NCI-H524 treated with DMSO at 0.1 percent for 48 hours (cell line): Measurements from ENCODE around the gene SMC3.

Experiments used
- DNase-seq: peaks from one replicate; lab custom pipeline; 2025; lab: John Stamatoyannopoulos, UW

The SMC3 gene

DNA sequence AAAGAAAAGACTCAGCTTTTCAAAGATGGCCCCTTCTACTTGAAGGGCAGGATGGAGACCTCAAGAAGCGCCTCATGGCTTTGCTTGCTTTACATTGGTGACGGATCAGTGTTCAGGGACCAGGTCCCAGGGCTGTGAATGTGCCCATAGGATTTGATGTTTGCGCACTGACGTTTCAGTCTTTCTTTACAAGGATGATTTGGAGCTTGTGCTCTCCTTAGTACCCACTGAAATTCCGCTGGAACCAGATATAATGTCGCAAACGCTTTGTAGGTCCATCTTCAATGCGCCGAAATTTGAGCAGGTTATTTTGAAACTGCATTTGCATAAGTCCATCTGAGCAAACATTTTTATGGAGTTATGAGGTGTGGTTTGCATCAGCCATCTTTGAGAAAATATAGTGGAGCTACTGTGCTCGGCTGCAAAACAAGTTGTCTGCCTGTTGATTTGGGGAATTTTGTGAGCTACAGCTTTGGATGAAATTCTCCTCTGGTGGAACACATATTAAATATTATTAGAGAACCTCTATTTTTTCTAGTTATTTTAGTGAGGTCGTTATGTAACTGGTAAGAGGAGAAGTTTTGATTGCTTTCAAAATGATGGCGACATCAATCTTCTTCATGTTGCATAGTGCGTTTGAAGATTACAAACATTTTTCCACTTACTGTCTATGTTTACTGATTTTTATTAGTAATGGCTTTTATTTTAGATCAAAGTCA is 79.1 kb downstream of the SMC3 start:
- no peak for DNase-seq

DNA sequence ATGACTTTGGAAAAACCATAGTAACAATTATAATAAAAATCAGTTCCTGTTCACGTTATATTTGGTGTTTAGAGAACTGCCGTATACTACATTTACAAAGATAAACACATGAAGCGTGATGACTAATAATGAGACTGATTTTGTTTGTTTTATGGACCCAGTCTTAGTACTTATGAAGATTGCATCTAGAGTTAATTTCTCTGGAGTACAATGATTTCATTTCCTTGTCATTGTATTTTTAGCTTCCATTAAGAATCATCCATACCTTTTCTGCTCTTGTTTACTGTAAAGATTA is 79.6 kb downstream of the SMC3 start:
- no peak for DNase-seq

DNA sequence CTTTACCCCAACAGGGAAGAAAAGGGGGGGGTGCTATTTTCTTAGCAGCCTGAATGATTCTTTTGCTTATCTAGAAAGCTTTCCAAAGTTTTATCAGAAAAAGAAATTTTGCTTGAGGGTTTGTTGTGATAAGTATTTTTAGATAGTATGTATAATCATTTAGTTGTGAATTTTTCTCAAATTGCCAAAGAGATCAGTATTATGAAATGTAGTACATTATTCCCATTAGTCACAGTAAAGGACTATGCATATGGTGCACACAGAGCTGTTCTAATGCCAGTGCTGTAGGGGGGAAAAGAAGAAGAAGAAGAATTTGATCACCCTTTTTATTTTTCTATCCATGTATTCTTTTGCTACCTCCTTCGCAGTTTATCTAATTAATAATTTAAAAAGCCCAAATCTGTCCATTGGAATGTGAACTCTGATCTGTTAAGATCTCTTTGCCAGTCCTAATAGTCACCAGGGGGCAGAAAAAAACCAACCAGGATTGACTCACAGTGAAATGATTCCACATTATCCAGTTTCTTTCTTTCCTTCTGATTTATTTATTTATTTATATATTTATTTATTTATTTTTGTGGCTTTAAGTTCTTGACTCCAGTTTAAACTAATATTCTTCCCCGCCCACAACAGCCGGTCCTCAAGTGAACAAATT is 81.3 kb downstream of the SMC3 start:
- no peak for DNase-seq

DNA sequence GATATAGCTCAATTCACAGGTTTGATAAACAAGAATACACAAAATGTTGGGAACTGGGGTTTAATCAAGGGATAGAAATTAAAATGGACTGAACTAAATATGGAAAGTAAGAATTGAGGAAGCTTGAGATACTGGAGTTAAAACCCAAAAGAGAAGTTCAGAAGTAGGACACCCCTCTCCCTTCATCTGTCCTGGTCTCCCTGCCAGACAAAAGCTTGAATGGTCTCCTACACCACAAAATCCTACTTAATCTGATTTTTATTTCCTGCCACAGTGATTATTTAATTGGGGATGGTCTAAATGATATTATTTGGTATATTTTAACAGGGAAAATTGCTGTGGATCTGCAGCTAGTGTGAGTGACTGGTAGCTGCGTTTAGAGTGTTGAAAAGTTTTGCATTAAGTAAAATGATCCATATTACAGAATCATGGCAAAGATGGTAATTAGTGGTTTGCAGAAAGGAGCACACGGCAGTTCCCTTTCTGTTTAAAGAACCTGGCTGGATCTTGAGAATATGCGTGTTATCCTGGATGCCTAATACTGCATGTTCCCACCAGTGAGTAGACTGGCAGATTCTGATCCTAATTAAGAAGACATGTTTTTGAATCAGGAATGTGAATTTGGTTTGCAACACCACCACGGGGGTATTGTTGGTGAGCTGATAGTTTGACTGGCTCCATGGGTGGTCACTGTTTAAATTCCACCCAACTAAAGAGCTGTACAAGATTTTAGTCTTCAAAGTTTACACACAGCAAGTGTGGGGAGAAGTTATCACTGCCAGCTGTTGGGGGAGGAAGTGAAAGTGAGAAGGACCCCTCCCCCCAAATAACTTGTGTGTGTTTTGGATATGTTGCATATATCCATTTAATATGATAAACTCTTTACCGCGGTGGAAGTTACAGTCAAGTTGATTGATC is 82.1 kb downstream of the SMC3 start:
- no peak for DNase-seq

DNA sequence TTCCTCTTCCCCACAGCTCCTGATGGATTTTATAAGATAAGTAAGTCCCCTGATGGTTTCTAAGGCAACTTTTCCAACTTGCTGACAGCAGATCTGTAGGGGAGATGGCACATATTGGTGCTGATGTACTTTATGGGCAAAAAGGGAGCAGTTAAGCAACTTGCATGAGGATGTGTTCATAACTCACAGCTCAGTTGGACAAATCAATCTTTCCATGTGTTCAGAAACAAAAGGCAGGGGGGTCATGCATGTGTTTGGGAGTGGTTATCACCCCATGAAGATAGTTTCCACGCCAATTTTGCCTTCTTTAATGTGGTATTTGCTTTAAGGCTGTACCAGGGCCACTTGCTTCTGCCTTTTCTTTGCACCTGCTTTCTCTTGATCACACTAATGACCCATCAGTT is 82.8 kb downstream of the SMC3 start:
- DNase-seq = no peak

DNA sequence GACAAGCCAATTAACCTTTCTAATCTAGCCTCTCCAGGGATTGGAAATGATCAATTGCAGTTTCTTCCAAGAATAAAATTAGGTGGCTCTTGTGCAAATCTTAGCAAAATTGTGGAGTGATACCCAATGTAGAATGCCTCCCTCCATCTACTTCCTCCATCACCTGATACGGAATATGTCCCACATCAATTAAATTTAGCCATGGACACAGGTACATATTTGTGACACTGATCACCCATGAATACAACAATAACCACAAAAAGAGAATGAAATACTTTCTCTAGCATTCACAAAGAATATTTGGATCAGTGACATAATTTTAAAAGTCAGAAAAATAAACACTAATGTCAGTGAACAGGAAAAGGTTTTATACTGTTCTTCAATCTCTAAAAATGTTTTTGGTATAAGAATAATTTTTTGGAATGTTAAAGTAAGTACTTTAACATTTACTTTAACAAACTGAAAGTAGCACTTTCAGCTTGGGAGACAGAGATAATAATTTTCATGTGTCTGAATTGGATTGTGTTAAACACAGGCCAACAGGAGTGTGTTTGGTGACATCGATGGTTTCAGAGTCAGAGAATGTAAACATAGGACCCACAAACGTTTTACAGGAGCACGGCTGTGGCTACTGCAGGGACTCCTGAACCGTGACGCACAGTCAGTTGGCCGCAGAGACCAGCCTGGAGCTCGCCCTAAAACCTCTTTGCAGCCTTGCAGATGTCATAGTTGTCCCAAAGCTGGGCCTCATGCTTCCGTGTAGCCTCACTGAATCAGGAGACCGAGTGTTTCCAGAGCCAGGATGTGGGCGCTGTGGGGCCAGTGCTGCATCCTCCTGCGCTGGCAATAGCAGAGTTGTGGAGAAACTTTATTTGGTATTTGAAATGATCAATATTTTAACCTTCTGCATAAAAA is 83.8 kb downstream of the SMC3 start:
- DNase-seq = no peak

DNA sequence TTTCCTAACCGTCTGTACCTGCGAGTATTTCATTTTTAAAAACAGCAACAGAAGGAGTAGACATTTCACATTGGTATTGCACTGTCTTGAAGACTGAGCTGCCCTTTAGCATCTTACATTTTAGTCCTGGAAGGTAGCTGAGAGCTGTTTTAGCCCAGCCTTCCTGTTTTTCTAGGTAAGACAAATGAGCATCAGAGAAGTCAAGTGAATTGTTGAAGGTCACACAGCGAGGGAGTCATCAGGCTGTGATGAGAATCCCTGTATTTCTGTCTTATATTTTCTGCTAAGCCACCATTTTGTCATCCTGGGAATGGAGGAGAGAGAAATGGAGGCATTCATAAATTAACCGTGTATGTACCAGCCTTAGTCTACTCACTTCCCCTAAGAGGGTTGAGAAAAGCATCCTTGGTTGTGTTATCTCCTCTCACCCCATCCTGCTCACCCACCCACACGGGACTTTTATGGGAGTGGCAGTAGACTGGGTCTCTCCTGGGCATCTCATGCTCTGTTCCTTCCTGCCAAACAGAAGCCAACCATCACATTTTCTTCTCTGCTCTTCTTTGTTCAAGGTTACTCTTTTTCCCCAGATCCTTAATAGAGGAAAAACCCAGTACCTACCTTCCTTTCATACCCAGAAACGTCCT is 85.1 kb downstream of the SMC3 start:
- no peak for DNase-seq
